CD14-positive monocyte (primary cell): ENCODE measurements around the gene NKX2-1. TPM values are rescaled to one million over a fixed set of nuclear protein-coding genes. Genes with fewer than 3 reads are reported as not detected.

ENCODE experiments used
- DNase-seq, 3 donors: peaks; one replicate each; pipeline ENCODE4 v3.0.0-alpha.2; 2011 to 2022
- H2AFZ ChIP-seq: 2 replicates; pipeline ENCODE4 v1.6.0; 2012; ENCODE audit warnings: mild to moderate bottlenecking, low read depth, low read length, inconsistent platforms; ENCODE audit not compliant: insufficient read depth, poor library complexity, severe bottlenecking
- H3K27ac ChIP-seq, 2 donors: 1 replicate in 1 of 2; 2 replicates in 1 of 2; pipeline ENCODE4 v1.5.1; 2012 to 2013; ENCODE audit warnings: low read length in 2 of 2, control low read depth in 1 of 2, inconsistent platforms in 1 of 2, low read depth in 1 of 2, mild to moderate bottlenecking in 1 of 2
- H3K27me3 ChIP-seq, 2 donors: one replicate each; pipeline versions ENCODE4 v1.6.0 to v1.6.1; 2011 to 2013; ENCODE audit warnings: low read length in 2 of 2; ENCODE audit not compliant: control insufficient read depth in 2 of 2, insufficient read depth in 2 of 2
- H3K36me3 ChIP-seq, 2 donors: replicated peaks in 1 of 2; 1 replicate in 1 of 2; 2 replicates in 1 of 2; pipeline versions ENCODE4 v1.5.1 to v1.6.1; 2012 to 2013; ENCODE audit warnings: low read length in 2 of 2, control low read depth in 1 of 2, inconsistent platforms in 1 of 2, mild to moderate bottlenecking in 1 of 2; ENCODE audit not compliant: insufficient read depth in 2 of 2, control insufficient read depth in 1 of 2
- H3K4me1 ChIP-seq, 2 donors: 1 replicate in 1 of 2; 2 replicates in 1 of 2; pipeline versions ENCODE4 v1.5.1 to v1.6.1; 2012 to 2013; ENCODE audit warnings: low read length in 2 of 2, control low read depth in 1 of 2, inconsistent platforms in 1 of 2, mild to moderate bottlenecking in 1 of 2, moderate library complexity in 1 of 2; ENCODE audit not compliant: insufficient read depth in 2 of 2, control insufficient read depth in 1 of 2
- H3K4me2 ChIP-seq: replicated peaks from 2 replicates; pipeline ENCODE3; 2012; ENCODE audit warnings: low read length, moderate library complexity, mild to moderate bottlenecking; ENCODE audit not compliant: poor library complexity, severe bottlenecking; ENCODE audit errors: extremely low read depth
- H3K4me3 ChIP-seq, 3 experiments: fragments of 200-600 bp in 1 of 3; sonication (generic) in 1 of 3; replicated peaks in 1 of 3; 1 replicate in 2 of 3; 2 replicates in 1 of 3; pipeline ENCODE4 v1.5.1; 2011 to 2013; ENCODE audit warnings: low read length in 3 of 3, mild to moderate bottlenecking in 3 of 3, control low read depth in 2 of 3, low read depth in 2 of 3, inconsistent platforms in 1 of 3, moderate library complexity in 1 of 3
- H3K79me2 ChIP-seq: 2 replicates; pipeline ENCODE4 v1.6.0; 2012; ENCODE audit warnings: mild to moderate bottlenecking, control low read depth, inconsistent platforms, low read length, moderate library complexity; ENCODE audit not compliant: insufficient read depth
- H3K9ac ChIP-seq: 2 replicates; pipeline ENCODE4 v1.6.0; 2017; ENCODE audit warnings: low read length, mild to moderate bottlenecking; ENCODE audit not compliant: insufficient read depth, poor library complexity, severe bottlenecking
- H3K9me3 ChIP-seq, 2 donors: replicated peaks in 1 of 2; 1 replicate in 1 of 2; 2 replicates in 1 of 2; pipeline versions ENCODE4 v1.5.1 to v1.6.1; 2012 to 2013; ENCODE audit warnings: low read length in 2 of 2, control low read depth in 1 of 2; ENCODE audit not compliant: control insufficient read depth in 1 of 2, insufficient read depth in 1 of 2
- H4K20me1 ChIP-seq: 2 replicates; pipeline ENCODE4 v1.6.0; 2012; ENCODE audit warnings: mild to moderate bottlenecking, low read length, control low read depth, moderate library complexity; ENCODE audit not compliant: insufficient read depth
- H3K27ac Mint-ChIP-seq, 7 donors: one replicate each; pipeline ENCODE4 v1.8.0; 2020; ENCODE audit warnings: mild to moderate bottlenecking in 7 of 7, mixed read lengths in 7 of 7, moderate library complexity in 6 of 7, inconsistent platforms in 2 of 7
- H3K27me3 Mint-ChIP-seq, 3 donors: one replicate each; pipeline ENCODE4 v1.8.0; 2021 to 2022; ENCODE audit warnings: low read depth in 3 of 3, mild to moderate bottlenecking in 3 of 3, mixed read lengths in 3 of 3, moderate library complexity in 3 of 3, inconsistent platforms in 1 of 3
- H3K36me3 Mint-ChIP-seq, 2 donors: one replicate each; pipeline ENCODE4 v1.8.0; 2020; ENCODE audit warnings: mixed read lengths in 2 of 2, inconsistent platforms in 1 of 2, mild to moderate bottlenecking in 1 of 2
- H3K4me1 Mint-ChIP-seq: one replicate; pipeline ENCODE4 v1.8.0; 2020; ENCODE audit warnings: mild to moderate bottlenecking, mixed read lengths
- H3K4me3 Mint-ChIP-seq, 2 donors: one replicate each; pipeline ENCODE4 v1.8.0; 2020; ENCODE audit warnings: mild to moderate bottlenecking in 2 of 2, mixed read lengths in 2 of 2, moderate library complexity in 1 of 2
- H3K9me3 Mint-ChIP-seq, 7 donors: one replicate each; pipeline ENCODE4 v1.8.0; 2020 to 2022; ENCODE audit warnings: mixed read lengths in 7 of 7, mild to moderate bottlenecking in 6 of 7, moderate library complexity in 6 of 7, inconsistent platforms in 2 of 7
- WGBS: methylation state at CpG from one replicate; pipeline ENCODE4 v1.1.5; 2013; ENCODE audit warnings: missing lambda C conversion rate; ENCODE audit not compliant: insufficient coverage; 5-methylcytosine and 5-hydroxymethylcytosine counted together
- intact Hi-C, 2 donors: fragments of 100-400 bp; cut with micrococcal nuclease; formaldehyde crosslinking; loops; one replicate each; pipeline versions ENCODE4 v1.15.0 to v1.15.1; 2023
- polyA plus RNA-seq, 3 donors: library from polyadenylated mRNA; depleted of rRNA in 1 of 3; unstranded in 2 of 3; stranded (reverse) in 1 of 3; fragments of 300-500 nt in 2 of 3; fragments of >200 nt in 1 of 3; fragmentation: Illumina TruSeq in 2 of 3; gene quantifications; 1 replicate in 2 of 3; 2 replicates in 1 of 3; pipeline ENCODE4 v1.2.3, GENCODE V29; 2012 to 2021
- TF ChIP-seq, protein P1 (sequence below): fragments of 200-600 bp; IDR thresholded peaks from one replicate; pipeline ENCODE4 v1.8.0; 2022; ENCODE audit warnings: antibody characterized with exemption, mild to moderate bottlenecking

Gene NKX2-1
- polyA plus RNA-seq, 3 donors = not detected

GRCh38 chr14:36522347-36522971 lies 2.4 kb upstream of the NKX2-1 start:
- Histone ChIP-seq H3K4me2 (no peak overlapping the region), H3K4me1 (no peaks in the 10 kb centered on the region), H3K79me2 (no peaks in the 10 kb centered on the region), H3K9me3 (peaks cover 0 to 54% of the 10 kb centered on the region in 2 donors), H4K20me1 (no peaks in the 10 kb centered on the region), H3K27me3 (peaks cover 67 to 98% of the 10 kb centered on the region in 2 donors), H3K36me3 (no peaks in the 10 kb centered on the region), H3K9ac (no peak overlapping the region), H3K4me3 (no peak overlapping the region), H3K27ac (no peak overlapping the region), H2AFZ (no peak overlapping the region)
- Mint-ChIP-seq H3K27me3 (peaks cover 93 to 99% (median 94%) of the 10 kb centered on the region in 3 donors), H3K9me3 (peaks cover 0 to 24% (median 11%) of the 10 kb centered on the region in 7 donors), H3K36me3 (peaks cover 0 to 10% of the 10 kb centered on the region in 2 donors), H3K27ac (no peak overlapping the region), H3K4me1 (peaks cover 10% of the 10 kb centered on the region), H3K4me3 (peak overlapping the region in 1 of 2 donors; percentile 72)
- WGBS = 4% methylated on average over 31 of the region's 36 CpGs
- intact Hi-C loops = no loop called here
- DNase-seq = no peak
- TF ChIP-seq, protein P1, sequence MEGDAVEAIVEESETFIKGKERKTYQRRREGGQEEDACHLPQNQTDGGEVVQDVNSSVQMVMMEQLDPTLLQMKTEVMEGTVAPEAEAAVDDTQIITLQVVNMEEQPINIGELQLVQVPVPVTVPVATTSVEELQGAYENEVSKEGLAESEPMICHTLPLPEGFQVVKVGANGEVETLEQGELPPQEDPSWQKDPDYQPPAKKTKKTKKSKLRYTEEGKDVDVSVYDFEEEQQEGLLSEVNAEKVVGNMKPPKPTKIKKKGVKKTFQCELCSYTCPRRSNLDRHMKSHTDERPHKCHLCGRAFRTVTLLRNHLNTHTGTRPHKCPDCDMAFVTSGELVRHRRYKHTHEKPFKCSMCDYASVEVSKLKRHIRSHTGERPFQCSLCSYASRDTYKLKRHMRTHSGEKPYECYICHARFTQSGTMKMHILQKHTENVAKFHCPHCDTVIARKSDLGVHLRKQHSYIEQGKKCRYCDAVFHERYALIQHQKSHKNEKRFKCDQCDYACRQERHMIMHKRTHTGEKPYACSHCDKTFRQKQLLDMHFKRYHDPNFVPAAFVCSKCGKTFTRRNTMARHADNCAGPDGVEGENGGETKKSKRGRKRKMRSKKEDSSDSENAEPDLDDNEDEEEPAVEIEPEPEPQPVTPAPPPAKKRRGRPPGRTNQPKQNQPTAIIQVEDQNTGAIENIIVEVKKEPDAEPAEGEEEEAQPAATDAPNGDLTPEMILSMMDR = no peak

- Histone ChIP-seq H3K27me3 (peaks cover 64 to 96% of the 10 kb centered on the region in 2 donors), H3K36me3 (no peaks in the 10 kb centered on the region), H3K9ac (no peak overlapping the region), H3K27ac (no peak overlapping the region), H3K79me2 (no peaks in the 10 kb centered on the region), H3K4me1 (no peaks in the 10 kb centered on the region), H3K4me2 (no peak overlapping the region), H4K20me1 (no peaks in the 10 kb centered on the region), H2AFZ (no peak overlapping the region), H3K9me3 (peaks cover 0 to 57% of the 10 kb centered on the region in 2 donors), H3K4me3 (no peak overlapping the region)
- DNase-seq = no peak
- Mint-ChIP-seq H3K27ac (no peak overlapping the region), H3K36me3 (peaks cover 0 to 10% of the 10 kb centered on the region in 2 donors), H3K4me3 (peak overlapping the region in 1 of 2 donors; percentile 72), H3K4me1 (peaks cover 10% of the 10 kb centered on the region), H3K27me3 (peaks cover 94 to 98% (median 95%) of the 10 kb centered on the region in 3 donors), H3K9me3 (peaks cover 0 to 26% (median 13%) of the 10 kb centered on the region in 7 donors)
- intact Hi-C loops = no loop called here
- WGBS = 3% methylated on average over 25 of the region's 35 CpGs
- TF ChIP-seq, protein P1 = no peak
These were observed 1.7 kb upstream of the NKX2-1 start for GRCh38 chr14:36521598-36522345.
